HepG2 (cell line): ENCODE data around the gene TJAP1. TPM values are rescaled to one million over a fixed set of nuclear protein-coding genes. Genes with fewer than 3 reads are reported as not detected.

Experiments
- ADNP ChIP-seq: sonication (generic); formaldehyde crosslinking; IDR thresholded peaks from 2 replicates; pipeline ENCODE4 v1.4.0; 2020; ENCODE audit warnings: missing genetic modification reagents
- ELF3 ChIP-seq: IDR thresholded peaks from 2 replicates; pipeline ENCODE4 v1.6.1; 2016; ENCODE audit warnings: missing genetic modification reagents, missing compliant biosample characterization
- EP300 ChIP-seq, 3 experiments: sonication (generic) in 1 of 3; formaldehyde crosslinking in 1 of 3; IDR thresholded peaks; 2 replicates each; pipeline versions ENCODE4 v1.5.1 to v1.6.1; 2011 to 2020; ENCODE audit warnings: low read depth in 2 of 3, low read length in 2 of 3, borderline replicate concordance in 1 of 3, improper control_type of control experiment in 1 of 3, mild to moderate bottlenecking in 1 of 3, missing genetic modification reagents in 1 of 3, moderate library complexity in 1 of 3
- KAT8 ChIP-seq: IDR thresholded peaks from 2 replicates; pipeline ENCODE4 v1.6.1; 2016; ENCODE audit warnings: missing genetic modification reagents, missing compliant biosample characterization
- KDM1A ChIP-seq: IDR thresholded peaks from 2 replicates; pipeline ENCODE4 v1.6.1; 2016; ENCODE audit warnings: missing compliant biosample characterization
- NFKBIZ ChIP-seq: IDR thresholded peaks from 2 replicates; pipeline ENCODE4 v1.6.1; 2018; ENCODE audit warnings: missing genetic modification reagents, missing compliant biosample characterization
- PAXIP1 ChIP-seq: sonication (generic); formaldehyde crosslinking; conservative IDR thresholded peaks from 2 replicates; pipeline ENCODE4 v1.4.0; 2020; ENCODE audit warnings: mild to moderate bottlenecking, missing genetic modification reagents, moderate library complexity
- REST ChIP-seq, 2 experiments: IDR thresholded peaks; 2 replicates each; pipeline ENCODE4 v1.6.1; 2011 to 2012; ENCODE audit warnings: low read length in 2 of 2, borderline replicate concordance in 1 of 2, low read depth in 1 of 2, mild to moderate bottlenecking in 1 of 2, moderate library complexity in 1 of 2
- SALL1 ChIP-seq: sonication (generic); formaldehyde crosslinking; IDR thresholded peaks from 2 replicates; pipeline ENCODE4 v1.8.0; 2022; ENCODE audit warnings: mild to moderate bottlenecking, missing genetic modification reagents
- polyA plus RNA-seq, 8 experiments: library from polyadenylated mRNA; depleted of rRNA in 3 of 8; stranded (reverse) in 7 of 8; unstranded in 1 of 8; fragments of >200 nt; fragmentation: Illumina TruSeq in 4 of 8; extraction: Trizol in 4 of 8; gene quantifications; 2 replicates each; pipeline versions ENCODE4 v1.2.1 to v1.2.3, GENCODE V29; 2011 to 2016; ENCODE audit warnings: low read depth in 4 of 8, missing spikeins in 1 of 8, mixed read lengths in 1 of 8; ENCODE audit not compliant: insufficient read depth in 1 of 8
- total RNA-seq, 5 experiments: library from RNA; depleted of rRNA; stranded (reverse); fragments of >200 nt; fragmentation: Illumina TruSeq; extraction: Trizol; gene quantifications; 2 replicates each; pipeline ENCODE4 v1.2.3, GENCODE V29; 2016; ENCODE audit warnings: low read depth in 1 of 5

Gene TJAP1
- total and polyA plus RNA-seq, 2 of the 13 experiments (the other 11 are each of a cell fraction or from before 2014, with no cell fraction given) = 15.7 to 41.6 TPM

- peak in 1 of 2 experiments; percentile 69; a peak in 1 of 4 replicates for TF ChIP-seq REST (IDR thresholded peaks at IDR 0.05; ENCODE audit: borderline replicate concordance in 1 of 2, low read depth in 1 of 2, low read length in 2 of 2)
- TF ChIP-seq SALL1 (CRISPR knock-in tag) = peak; percentile 97
- peak; percentile 75; the same call in 1 of the 2 replicates for TF ChIP-seq ELF3 (CRISPR knock-in tag)
- peak; percentile 53; the same call in 1 of the 2 replicates for TF ChIP-seq KDM1A (CRISPR knock-in tag)
- TF ChIP-seq NFKBIZ = peak; percentile 85; the same call in 1 of the 2 replicates
- peak in 1 of 2 experiments; percentile 90; a peak in 2 of 4 replicates for TF ChIP-seq EP300 (IDR thresholded peaks at IDR 0.05; ENCODE audit: low read depth in 2 of 2, low read length in 2 of 2)
- no peak; the same call in 1 of the 2 replicates for TF ChIP-seq EP300 (CRISPR knock-in tag; IDR thresholded peaks at IDR 0.05; ENCODE audit: borderline replicate concordance)
- TF ChIP-seq KAT8 = 0 out of 2 replicates have a peak, but pooled peaks have one; percentile 46
- TF ChIP-seq PAXIP1 (CRISPR knock-in tag) = no peak; the same call in 1 of the 2 replicates
- 0 out of 2 replicates have a peak, but pooled peaks have one; percentile 59 for TF ChIP-seq ADNP (CRISPR knock-in tag)
Measured at GRCh38 chr6:43490523-43490939, 13.2 kb downstream of the TJAP1 start (continued).
